ENCODE results near the gene CSTF3.
"Not testable (repeated sequence)": the region's sequence is repeated elsewhere in the genome, so short reads cannot be mapped to it uniquely, and the experiment has no call there.

CSTF3 gene

DNA sequence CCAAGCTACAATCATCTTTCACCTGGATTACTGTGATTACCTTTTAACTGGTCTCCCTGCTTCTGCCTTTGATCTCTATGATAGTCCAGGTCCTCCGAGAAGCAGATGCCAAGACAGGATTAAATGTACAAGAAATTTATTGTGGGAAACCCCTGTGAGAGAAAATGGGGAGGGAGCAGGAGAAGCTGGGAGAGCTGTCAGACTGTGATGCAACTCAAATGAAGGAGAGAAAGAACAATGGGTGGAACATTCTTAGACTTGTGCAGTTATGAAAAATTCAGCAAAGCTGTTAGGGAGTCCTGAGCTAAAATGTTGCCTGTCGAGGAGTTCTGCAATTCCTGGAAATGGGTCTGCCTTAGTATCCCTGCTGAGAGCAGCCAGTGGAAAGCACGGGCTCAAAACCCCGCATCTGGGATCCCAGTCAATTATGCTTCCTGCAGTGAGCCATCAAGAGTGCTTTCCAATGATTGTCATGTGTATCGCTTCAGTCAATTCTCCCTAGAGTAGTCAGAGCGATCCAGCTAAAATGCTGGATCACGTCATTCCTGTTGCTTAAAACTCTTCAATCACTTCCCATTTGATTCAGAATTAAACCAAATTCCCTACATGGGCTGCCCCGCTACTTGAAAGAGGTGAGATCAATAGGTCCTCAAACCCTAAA is 16.5 kb upstream of the CSTF3 start:
- TF ChIP-seq, protein P1, sequence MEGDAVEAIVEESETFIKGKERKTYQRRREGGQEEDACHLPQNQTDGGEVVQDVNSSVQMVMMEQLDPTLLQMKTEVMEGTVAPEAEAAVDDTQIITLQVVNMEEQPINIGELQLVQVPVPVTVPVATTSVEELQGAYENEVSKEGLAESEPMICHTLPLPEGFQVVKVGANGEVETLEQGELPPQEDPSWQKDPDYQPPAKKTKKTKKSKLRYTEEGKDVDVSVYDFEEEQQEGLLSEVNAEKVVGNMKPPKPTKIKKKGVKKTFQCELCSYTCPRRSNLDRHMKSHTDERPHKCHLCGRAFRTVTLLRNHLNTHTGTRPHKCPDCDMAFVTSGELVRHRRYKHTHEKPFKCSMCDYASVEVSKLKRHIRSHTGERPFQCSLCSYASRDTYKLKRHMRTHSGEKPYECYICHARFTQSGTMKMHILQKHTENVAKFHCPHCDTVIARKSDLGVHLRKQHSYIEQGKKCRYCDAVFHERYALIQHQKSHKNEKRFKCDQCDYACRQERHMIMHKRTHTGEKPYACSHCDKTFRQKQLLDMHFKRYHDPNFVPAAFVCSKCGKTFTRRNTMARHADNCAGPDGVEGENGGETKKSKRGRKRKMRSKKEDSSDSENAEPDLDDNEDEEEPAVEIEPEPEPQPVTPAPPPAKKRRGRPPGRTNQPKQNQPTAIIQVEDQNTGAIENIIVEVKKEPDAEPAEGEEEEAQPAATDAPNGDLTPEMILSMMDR (IDR thresholded peaks at IDR 0.05; ENCODE audit: extremely low read depth, insufficient read depth, missing control alignments): no peak
- in situ Hi-C loops (cut with MboI; ENCODE audit: low pct_unique_long_range_greater_than_20kb, low sequenced_read_pairs, unreplicated experiment): no loop called here
- no peak for DNase-seq (ENCODE audit: low spot score)

DNA sequence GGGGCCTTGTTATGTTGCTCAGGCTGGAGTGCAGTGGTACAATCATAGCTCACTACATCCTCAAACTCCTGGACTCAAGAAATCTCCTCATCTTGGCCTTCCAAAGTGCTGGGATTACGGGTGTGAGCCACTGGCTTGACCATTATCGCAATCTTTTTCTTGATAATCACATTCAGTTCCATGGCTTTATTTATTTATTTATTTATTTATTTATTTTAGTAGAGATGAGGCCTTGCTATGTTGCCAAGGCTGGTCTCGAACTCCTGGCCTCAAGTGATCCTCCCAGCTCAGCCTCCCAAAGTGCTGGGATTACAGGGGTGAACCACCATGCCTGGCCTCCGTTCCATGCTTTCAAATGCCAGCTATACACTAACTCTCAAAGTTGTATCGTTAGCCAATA is 15.5 kb upstream of the CSTF3 start:
- DNase-seq (ENCODE audit: low spot score); in situ Hi-C loops (cut with MboI; ENCODE audit: low pct_unique_long_range_greater_than_20kb, low sequenced_read_pairs, unreplicated experiment): not testable (repeated sequence)

DNA sequence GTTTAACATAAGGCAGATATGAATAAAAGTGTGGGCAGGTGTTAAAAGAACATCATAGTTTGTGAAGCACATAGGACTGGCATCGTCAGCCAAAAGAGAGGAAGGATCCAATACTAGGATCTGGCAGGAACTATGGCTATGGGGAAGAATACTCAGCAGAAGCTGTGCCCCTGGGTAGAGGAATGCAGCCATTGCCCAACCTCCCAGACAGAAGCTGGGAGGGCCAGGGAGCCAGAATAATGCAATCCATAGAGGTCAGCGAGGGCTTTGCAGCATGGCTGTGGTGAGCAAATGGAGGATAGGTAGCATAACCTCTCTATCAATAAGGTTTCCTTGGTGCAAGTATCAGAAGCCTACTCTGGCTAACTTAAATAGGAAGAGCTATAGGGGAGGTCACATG is 11.7 kb upstream of the CSTF3 start:
- TF ChIP-seq, protein P1 (IDR thresholded peaks at IDR 0.05; ENCODE audit: extremely low read depth, insufficient read depth, missing control alignments): no peak
- DNase-seq (ENCODE audit: low spot score): no peak
- in situ Hi-C loops (cut with MboI; ENCODE audit: low pct_unique_long_range_greater_than_20kb, low sequenced_read_pairs, unreplicated experiment): loop anchor here (25.0 kb wide), 1 partner anchor 539 kb away; the partner anchor contains the start of gene C11orf91

DNA sequence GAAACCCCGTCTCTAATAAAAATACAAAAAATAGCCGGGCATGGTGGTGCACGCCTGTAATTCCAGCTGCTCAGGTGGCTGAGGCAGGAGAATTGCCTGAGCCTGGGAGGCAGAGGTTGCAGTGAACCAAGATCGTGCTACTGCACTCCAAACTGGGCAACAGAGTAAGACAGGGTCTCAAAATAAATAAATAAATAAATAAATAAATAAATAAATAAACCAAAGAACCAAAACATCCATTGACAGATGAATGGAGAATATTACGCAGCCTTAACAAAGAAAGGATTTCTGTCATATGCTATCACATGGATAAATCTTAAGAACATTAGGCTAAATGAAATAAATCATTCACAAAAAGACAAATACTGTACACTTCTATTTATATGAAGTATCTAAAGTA is 11.1 kb upstream of the CSTF3 start:
- in situ Hi-C loops (cut with MboI; ENCODE audit: low pct_unique_long_range_greater_than_20kb, low sequenced_read_pairs, unreplicated experiment): loop anchor here (25.0 kb wide), 1 partner anchor 540 kb away; the partner anchor contains the start of gene C11orf91
- TF ChIP-seq, protein P1 (IDR thresholded peaks at IDR 0.05; ENCODE audit: extremely low read depth, insufficient read depth, missing control alignments): no peak
- DNase-seq (ENCODE audit: low spot score): no peak

DNA sequence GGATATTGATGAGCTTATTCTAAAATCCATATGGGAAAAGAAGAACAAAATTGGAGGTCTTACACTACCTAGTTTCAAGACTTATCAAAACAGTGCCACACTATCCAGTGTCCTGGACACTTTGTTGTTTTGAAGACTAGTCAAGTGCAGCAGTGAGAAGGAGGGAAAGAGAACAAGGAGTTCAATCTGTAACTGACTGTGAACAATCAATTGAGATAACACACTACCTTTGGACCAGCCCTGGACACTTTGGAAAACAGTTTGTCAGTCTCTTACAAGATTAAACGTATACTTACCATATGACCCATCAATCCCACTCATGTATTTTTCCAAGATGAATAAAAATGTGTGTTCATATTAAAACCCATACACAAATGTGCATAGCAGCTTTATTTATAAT is 10.0 kb upstream of the CSTF3 start:
- in situ Hi-C loops (cut with MboI; ENCODE audit: low pct_unique_long_range_greater_than_20kb, low sequenced_read_pairs, unreplicated experiment): loop anchor here (25.0 kb wide), 1 partner anchor 541 kb away; the partner anchor contains the start of gene C11orf91
- no peak for DNase-seq (ENCODE audit: low spot score)
- TF ChIP-seq, protein P1 (IDR thresholded peaks at IDR 0.05; ENCODE audit: extremely low read depth, insufficient read depth, missing control alignments): no peak

DNA sequence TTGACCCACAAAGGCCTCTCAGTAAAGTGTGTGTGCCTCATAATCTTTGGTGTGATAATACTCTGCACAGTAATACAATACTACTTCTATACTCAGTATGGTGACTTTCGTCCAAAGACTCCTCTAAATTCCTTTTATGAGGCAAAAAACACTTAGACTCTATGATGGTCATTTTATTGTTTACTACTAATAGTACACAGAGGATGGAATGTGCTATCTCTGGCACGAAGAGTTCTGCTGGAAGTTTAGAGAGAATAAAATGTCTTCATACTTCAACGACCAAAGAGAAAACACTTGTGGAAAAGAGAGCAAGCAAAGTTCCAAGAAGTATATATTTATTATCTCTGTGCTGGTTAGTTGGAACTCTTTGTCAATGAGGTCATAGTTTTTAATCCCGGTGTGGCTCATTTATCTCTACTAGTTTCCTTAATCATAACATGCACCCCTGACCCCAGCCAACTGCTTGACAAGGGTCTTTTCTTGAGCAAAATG is 7.5 kb upstream of the CSTF3 start:
- in situ Hi-C loops (cut with MboI; ENCODE audit: low pct_unique_long_range_greater_than_20kb, low sequenced_read_pairs, unreplicated experiment): loop anchor here (10.0 to 25.0 kb wide), 2 partner anchors 156 to 544 kb away; partner anchors contain the start of gene C11orf91
- DNase-seq (ENCODE audit: low spot score): no peak
- TF ChIP-seq, protein P1 (IDR thresholded peaks at IDR 0.05; ENCODE audit: extremely low read depth, insufficient read depth, missing control alignments): no peak

DNA sequence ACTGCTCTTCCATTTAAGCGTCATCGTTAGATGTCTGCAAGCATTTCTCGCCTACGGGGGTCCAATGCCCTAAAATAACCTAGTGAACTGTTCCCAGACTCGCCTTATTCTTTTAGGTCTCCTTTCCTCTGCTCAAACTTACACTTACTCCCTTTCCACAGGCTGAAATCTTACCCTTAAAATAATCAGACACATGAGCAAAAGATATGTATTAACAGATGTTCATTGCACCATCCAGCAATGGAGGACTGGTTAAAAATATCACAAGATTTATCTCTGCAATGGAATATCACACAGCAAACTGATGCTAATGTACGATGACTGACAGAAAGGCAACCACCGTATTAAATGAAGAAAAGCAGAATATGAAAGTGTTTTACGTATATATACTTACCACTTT is 1.6 kb upstream of the CSTF3 start:
- DNase-seq (ENCODE audit: low spot score): no peak
- TF ChIP-seq, protein P1 (IDR thresholded peaks at IDR 0.05; ENCODE audit: extremely low read depth, insufficient read depth, missing control alignments): no peak
- in situ Hi-C loops (cut with MboI; ENCODE audit: low pct_unique_long_range_greater_than_20kb, low sequenced_read_pairs, unreplicated experiment): loop anchor here (10.0 to 25.0 kb wide), 2 partner anchors 162 to 549 kb away; partner anchors contain the start of gene C11orf91

All from GM13977 (cell line).